NCI-H82 treated with DMSO at 0.1 percent for 48 hours (cell line): Measurements from ENCODE around the gene GTPBP1.

Experiments used
- DNase-seq: peaks from one replicate; lab custom pipeline; 2025; ENCODE audit not compliant: unreplicated experiment; lab: John Stamatoyannopoulos, UW

Gene GTPBP1

GRCh38 chr22:38724926-38725571 is 19.3 kb downstream of the GTPBP1 start:
- DNase-seq: no peak

- no peak for DNase-seq
Observed at GRCh38 chr22:38725900-38726655, 20.3 kb downstream of the GTPBP1 start.

GRCh38 chr22:38727123-38727522 is 21.4 kb downstream of the GTPBP1 start:
- DNase-seq: no peak

GRCh38 chr22:38727530-38728451 is 22.0 kb downstream of the GTPBP1 start:
- DNase-seq: no peak

GRCh38 chr22:38728871-38729796 is 23.4 kb downstream of the GTPBP1 start:
- DNase-seq: no peak

GRCh38 chr22:38729946-38730345 is 24.2 kb downstream of the GTPBP1 start:
- no peak for DNase-seq

GRCh38 chr22:38730411-38730871 is 24.7 kb downstream of the GTPBP1 start:
- no peak for DNase-seq

- no peak for DNase-seq
Observed at GRCh38 chr22:38731703-38732161, 26.0 kb downstream of the GTPBP1 start.

- no peak for DNase-seq
Observed at GRCh38 chr22:38732251-38732815, 26.6 kb downstream of the GTPBP1 start.

- DNase-seq: no peak
Observed at GRCh38 chr22:38733329-38733723, 27.6 kb downstream of the GTPBP1 start.

GRCh38 chr22:38733724-38734381 is 28.1 kb downstream of the GTPBP1 start:
- DNase-seq: no peak

GRCh38 chr22:38734421-38735100 is 28.8 kb downstream of the GTPBP1 start:
- DNase-seq: no peak

- no peak for DNase-seq
Observed at GRCh38 chr22:38735126-38735464, 29.4 kb downstream of the GTPBP1 start.

GRCh38 chr22:38735465-38736256 is 29.9 kb downstream of the GTPBP1 start:
- DNase-seq: no peak

- no peak for DNase-seq
Observed at GRCh38 chr22:38736257-38736570, 30.5 kb downstream of the GTPBP1 start.

- no peak for DNase-seq
Observed at GRCh38 chr22:38737302-38738060, 31.7 kb downstream of the GTPBP1 start.

- DNase-seq: no peak
Observed at GRCh38 chr22:38738475-38739070, 32.8 kb downstream of the GTPBP1 start.
